NCI-H128 (cell line): Measurements from ENCODE around the gene JTB.
"Not testable (repeated sequence)": the region's sequence is repeated elsewhere in the genome, so short reads cannot be mapped to it uniquely, and the experiment has no call there.

Experiments used
- DNase-seq: peaks from one replicate; lab custom pipeline; 2025; ENCODE audit not compliant: unreplicated experiment; lab: John Stamatoyannopoulos, UW

Gene JTB

GRCh38 chr1:153977250-153978240 lies at the start of gene JTB:
JTB (minus strand) TSS chr1:153977674; CDS start chr1:153977252, 422 bp downstream.
- DNase-seq: peak; percentile 87

- DNase-seq: no peak
Observed at GRCh38 chr1:154019940-154020339, 42.5 kb upstream of the JTB start.

DNA sequence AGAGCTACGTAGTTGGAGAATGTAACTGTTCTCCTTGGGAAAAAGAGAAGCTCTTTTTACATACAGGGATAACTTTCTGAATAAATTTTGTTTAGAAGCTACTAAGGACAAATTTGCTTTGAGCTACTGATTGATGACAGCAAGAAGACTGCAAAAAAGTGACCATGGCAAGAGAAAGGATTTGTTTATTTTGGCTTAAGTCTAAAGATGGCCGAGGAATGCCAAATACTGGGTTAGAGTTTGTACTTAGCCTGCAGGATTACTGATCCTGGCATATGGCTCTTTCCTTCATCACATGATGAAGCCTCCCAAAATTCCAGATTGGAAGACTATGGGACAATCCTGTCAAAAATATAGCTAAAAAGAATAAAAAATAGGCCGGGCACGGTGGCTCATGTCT lies 41.8 kb upstream of the JTB start:
- DNase-seq: no peak

DNA sequence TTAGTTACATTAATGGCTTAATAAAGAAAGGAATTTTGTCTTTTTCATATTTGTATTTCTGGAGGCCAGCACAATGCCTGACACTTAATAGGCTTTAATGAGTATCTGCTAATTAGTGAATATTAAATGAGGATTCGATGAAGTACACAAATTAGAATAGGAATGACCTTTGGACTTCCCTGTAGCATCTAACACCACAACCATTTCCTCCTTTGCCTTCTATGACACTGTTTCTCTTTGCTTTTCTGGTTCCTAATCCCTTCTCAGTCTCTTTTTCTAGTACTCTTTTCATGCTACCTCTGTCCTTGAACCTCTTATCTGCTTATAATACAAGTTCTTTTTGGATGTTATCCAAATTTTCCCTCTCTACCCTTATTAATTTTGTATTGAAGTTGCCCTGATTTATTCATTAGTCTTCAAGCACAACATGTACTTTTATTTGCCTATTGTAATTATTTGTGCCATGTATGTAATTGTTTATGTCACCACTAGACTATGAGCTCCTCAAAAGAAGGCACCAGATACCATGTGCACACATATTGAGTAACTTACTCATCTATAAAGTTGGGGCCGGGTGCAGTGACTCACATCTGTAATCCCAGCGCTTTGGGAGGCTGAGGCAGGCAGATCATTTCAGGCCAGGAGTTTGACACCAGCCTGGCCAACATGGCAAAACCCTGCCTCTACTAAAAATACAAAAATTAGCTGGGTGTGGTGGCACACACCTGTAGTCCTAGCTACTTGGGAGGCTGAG lies 36.9 kb upstream of the JTB start:
- no peak for DNase-seq

DNA sequence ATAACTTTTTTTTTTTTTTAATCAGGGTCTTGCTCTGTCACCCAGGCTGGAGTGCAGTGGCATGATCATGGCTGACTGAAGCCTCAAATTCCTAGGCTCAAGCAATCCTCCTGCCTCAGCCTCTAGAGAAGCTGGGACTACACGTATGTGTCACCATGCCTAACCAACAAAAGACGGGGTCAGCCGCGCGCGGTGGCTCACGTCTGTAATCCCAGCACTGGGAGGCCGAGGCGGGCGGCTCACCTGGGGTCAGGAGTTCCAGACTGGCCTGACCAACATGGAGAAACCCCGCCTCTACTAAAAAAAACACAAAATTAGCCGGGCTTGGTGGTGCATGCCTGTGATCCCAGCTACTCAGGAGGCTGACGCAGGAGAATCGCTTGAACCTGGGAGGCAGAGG lies 35.1 kb upstream of the JTB start:
- not testable (repeated sequence) for DNase-seq

- DNase-seq: no peak
Observed at GRCh38 chr1:154012129-154012528, 34.7 kb upstream of the JTB start.

DNA sequence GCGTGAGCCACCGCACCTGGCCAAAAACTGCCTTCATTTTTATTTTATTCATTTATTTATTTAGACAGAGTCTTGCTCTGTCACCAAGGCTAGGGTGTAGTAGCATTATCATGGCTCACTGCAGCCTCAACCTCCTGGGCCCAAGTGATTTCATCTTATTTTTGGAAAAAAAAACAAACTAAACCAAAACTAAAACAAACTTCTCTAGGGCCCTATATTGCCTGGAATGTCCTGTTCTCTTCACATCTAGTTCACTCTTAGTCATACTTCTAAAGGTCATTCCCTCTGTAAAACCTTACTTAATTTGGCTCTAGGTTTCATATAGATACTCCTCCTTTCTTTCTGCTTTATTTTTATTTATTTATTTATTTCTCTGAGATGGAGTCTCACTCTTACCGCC lies 28.7 kb upstream of the JTB start:
- DNase-seq: no peak

DNA sequence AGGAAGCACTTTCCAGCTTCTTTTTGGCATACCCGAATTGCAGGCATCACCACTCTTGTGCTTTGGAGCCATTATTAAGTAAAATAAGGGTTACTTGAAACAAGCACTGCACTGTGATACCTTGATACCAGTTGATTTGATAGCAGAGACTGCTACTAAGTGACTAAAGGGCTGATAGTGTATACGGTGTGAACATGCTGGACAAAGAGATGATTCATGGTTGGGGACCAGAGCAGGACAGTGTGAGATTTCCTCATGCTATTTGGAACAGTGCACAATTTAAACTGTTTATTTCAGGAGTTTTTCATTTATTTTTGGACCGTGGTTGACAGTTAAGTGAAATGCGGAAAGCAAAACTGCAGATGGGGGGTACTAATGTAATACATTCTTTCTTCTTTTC lies 22.9 kb upstream of the JTB start:
- DNase-seq: no peak

DNA sequence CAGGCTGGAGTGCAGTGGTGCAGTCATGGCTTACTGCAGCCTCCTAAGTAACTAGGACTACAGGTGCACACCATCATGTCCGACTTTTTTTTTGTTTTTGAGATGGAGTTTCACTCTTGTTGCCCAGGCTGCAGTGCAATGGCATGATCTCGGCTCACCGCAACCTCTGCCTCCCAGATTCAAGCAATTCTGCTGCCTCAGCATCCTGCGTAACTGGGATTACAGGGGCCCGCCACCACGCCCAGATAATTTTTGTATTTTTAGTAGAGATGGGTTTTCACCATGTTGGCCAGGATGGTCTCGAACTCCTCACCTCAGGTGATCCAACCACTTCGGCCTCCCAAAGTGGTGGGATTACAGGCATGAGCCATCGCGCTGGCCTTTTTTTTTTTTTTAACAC lies 19.4 kb upstream of the JTB start:
- DNase-seq: not testable (repeated sequence)

DNA sequence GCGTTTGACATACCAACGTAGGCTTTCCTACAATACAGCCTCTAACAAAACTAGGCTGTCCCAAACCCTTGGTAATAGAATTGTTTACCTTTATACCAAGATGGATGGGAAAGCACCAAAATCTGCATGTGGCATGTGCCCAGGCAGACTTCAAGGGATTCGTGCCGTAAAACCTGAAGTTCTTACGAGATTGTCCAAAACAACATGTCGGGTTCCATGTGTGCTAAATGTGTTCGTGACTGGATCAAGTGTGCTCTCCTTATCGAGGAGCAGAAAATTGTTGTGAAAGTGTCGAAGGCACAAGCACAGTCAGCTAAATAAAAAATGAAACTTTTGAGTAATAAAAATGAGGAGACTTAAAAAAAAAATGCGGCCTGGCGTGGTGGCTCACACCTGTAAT lies 18.2 kb upstream of the JTB start:
- DNase-seq: no peak

DNA sequence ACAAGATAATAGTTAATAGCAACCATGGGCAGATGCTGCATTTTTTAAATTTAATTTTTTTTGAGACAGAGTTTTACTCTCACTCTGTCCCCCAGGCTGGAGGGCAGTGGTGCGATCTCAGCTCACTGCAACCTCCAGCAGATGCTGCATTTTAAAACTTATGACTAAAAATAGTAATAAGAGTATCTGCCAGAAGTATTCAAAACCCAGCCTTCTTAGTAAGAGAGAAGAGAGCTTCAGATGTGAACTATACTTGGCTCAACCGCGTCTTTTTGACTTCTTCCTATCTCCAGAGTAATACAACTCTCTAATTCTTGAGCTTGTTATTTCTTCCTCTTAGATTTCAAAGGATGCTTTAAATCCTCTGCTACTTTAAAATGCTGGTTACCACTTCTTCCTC lies 17.7 kb upstream of the JTB start:
- DNase-seq: no peak

- no peak for DNase-seq
Observed at GRCh38 chr1:153991806-153992205, 14.3 kb upstream of the JTB start.

DNA sequence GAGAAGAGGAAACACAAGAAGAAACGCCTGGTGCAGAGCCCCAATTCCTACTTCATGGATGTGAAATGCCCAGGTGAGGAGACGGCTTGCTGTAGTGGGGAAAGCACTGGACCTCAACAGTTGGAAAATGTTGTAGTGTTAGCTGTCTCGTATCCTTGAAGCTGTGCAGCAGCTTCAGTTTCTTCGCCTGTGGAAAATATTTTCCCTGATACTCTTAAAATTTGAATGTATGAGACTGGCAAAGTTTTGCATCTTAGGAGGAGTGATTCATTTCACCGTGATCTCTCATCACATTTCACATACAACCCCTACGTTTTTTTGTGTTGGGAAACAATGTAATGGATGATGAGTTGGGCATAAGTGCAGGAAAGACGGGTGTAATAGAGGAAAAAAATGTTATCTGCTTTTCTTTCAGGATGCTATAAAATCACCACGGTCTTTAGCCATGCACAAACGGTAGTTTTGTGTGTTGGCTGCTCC lies 13.7 kb upstream of the JTB start:
- DNase-seq: no peak

DNA sequence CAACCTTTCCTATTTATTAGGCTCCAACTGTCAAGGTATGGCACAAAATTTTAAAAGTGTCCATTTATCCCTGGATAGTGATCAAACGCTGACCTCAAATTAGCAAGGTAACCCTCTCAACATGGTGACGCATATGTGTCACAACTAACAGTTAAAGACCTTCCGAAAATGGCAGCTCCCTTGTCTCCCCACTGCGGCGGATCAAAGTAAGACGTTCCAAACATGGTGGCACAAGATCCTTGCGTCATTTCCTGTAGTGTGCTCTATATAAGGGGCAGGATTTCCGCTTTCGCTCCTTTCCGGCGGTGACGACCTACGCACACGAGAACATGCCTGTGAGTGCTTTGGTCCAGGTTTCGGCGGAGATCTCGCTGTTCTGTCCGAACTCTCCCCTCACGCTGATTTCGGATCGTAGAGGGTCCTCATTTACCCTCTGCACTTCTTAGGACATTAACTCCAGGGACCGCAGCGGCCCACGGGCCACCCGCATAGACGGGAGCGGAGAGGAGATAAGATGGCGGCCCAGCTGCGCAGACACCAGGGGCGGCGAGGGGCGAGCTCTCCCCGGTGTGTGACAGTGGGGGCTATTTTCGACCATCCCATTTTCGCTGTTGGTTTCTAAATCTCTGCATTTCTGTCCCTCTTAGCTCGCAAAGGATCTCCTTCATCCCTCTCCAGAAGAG lies 13.1 kb upstream of the JTB start, which contains the start of gene RPS27:
Gene RPS27, plus strand, starts transcription at position 295 of the 683 bp plus-strand sequence. Its CDS starts 35 bp downstream, at position 330.
- peak; percentile 98 for DNase-seq

DNA sequence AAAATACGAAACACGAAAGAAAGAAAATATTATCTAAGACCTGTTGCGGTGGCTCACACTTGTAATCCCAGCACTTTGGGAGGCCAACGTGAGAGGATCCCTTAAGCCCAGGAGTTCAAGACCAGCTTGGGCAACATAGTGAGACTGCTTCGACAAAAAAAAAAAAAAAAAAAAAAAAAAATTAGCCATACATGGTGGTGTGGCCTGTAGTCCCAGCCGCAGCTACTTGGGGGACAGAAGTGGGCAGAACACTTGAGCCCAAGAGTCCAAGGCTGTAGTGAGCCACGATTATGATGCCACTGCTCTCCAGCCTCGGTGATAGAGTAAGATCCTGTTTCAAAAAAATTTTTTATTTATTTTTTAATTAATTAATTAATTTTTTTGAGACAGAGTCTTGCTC lies 10.1 kb upstream of the JTB start:
- no peak for DNase-seq

DNA sequence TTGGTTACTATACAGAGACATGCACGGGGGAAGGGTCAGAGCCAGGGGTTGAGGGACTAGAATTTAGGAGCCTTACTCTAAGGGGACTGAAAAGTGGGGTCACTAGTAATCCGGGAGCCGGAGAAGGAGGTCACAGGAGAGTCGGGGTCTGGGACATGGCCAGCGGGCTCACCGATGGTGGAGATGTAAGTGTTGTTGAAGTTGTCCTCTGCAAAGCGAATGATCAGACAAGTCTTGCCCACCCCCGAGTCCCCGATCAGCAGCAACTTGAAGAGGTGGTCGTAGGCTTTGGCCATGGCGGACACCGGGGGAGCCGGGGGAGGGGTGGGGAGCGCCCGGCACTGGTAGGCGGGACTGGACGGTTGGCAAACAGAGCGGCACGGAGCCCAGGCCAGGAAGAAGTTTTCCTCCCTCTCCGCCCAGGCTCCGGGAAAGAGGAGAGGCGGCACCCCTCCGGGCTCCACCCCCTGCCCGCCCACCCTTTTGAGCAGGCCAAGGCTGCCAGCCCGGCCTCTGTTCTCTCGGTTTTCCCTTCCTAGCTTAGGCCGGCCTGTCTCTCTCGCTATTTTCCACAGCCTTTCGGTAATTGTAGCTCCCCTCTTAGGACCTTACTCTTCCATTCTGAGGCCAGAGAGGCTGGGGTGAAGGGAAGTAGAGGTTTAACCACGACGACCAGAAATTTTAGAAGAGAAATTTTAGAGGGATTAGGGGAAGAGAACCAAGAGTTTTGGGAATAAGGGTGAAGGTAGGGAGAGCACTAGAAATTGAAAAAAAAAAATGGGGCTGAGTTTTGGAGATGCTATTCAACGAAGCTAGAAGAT lies 8.7 kb upstream of the JTB start, which contains the start of gene RAB13:
Gene RAB13, minus strand, starts transcription at position 399 of the 821 bp plus-strand sequence. Its CDS starts 103 bp downstream, at position 296.
- DNase-seq: peak; percentile 48

- no peak for DNase-seq
Observed at GRCh38 chr1:153985341-153985912, 8.0 kb upstream of the JTB start.

- no peak for DNase-seq
Observed at GRCh38 chr1:153984123-153984894, 6.8 kb upstream of the JTB start.

DNA sequence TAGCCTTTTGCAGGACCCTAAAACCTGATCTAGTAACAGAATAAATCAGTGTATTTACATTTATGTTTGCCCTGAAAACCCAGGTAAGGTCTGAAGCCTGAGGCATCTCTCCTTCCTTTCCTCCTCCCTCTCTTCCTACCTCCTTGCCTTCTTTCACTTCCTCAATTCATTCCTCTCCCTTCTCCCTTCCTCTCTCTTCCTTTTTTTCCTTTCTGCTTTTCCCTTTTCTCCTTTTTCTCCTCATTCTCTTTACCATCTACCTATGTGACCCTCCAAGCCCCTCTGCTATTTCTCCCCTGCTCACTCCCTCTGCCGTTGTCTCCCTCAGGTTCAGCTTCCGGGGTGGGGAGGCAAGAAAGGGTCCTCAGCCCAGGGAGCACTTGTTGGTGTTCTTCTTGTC lies 4.3 kb upstream of the JTB start:
- not testable (repeated sequence) for DNase-seq
